ENCODE data around the gene BTLA.
A peak's percentile ranks its signal among the peaks of the same experiment; 100 is the strongest.
"Not testable (repeated sequence)": the region's sequence is repeated elsewhere in the genome, so short reads cannot be mapped to it uniquely, and the experiment has no call there.

Gene BTLA

GRCh38 chr3:112467539-112467938 is 31.7 kb downstream of the BTLA start:
- no peak overlapping the region for H3K27ac ChIP-seq (ENCODE audit: low read length)
- H3K27me3 ChIP-seq (ENCODE audit: low read depth, low read length): no peaks in the 10 kb centered on the region
- no peak overlapping the region for H3K9ac ChIP-seq (ENCODE audit: low read length)
- no peaks in the 10 kb centered on the region for H3K9me3 ChIP-seq (ENCODE audit: insufficient read depth, low read length)
- H3K79me2 ChIP-seq (ENCODE audit: low read length): no peaks in the 10 kb centered on the region
- TF ChIP-seq EZH2phosphoT487 (IDR thresholded peaks at IDR 0.05; ENCODE audit: low read depth): no peak
- peak; percentile 11 for TF ChIP-seq CTCF (IDR thresholded peaks at IDR 0.05; ENCODE audit: low read depth, low read length)
- no peak overlapping the region for H3K4me2 ChIP-seq (ENCODE audit: low read length)
- H3K4me1 ChIP-seq (ENCODE audit: low read length): peaks cover 28% of the 10 kb centered on the region
- peaks cover 4% of the 10 kb centered on the region for H3K36me3 ChIP-seq (replicated peaks; ENCODE audit: low read depth, low read length)
- H4K20me1 ChIP-seq (ENCODE audit: insufficient read depth, low read length): no peaks in the 10 kb centered on the region
- no peak overlapping the region for H2AFZ ChIP-seq (ENCODE audit: low read depth, low read length)
- no peak overlapping the region for H3K4me3 ChIP-seq (ENCODE audit: low read length)

GRCh38 chr3:112466020-112466419 is 33.3 kb downstream of the BTLA start:
- Histone ChIP-seq H3K4me2 (ENCODE audit: low read length) (no peak overlapping the region), H3K4me3 (ENCODE audit: low read length) (no peak overlapping the region), H4K20me1 (ENCODE audit: insufficient read depth, low read length) (no peaks in the 10 kb centered on the region), H3K27ac (ENCODE audit: low read length) (no peak overlapping the region), H3K4me1 (ENCODE audit: low read length) (peaks cover 36% of the 10 kb centered on the region), H3K36me3 (replicated peaks; ENCODE audit: low read depth, low read length) (peaks cover 9% of the 10 kb centered on the region), H3K27me3 (ENCODE audit: low read depth, low read length) (no peaks in the 10 kb centered on the region), H3K9me3 (ENCODE audit: insufficient read depth, low read length) (no peaks in the 10 kb centered on the region), H3K79me2 (ENCODE audit: low read length) (no peaks in the 10 kb centered on the region), H2AFZ (ENCODE audit: low read depth, low read length) (no peak overlapping the region), H3K9ac (ENCODE audit: low read length) (no peak overlapping the region)
- TF ChIP-seq EZH2phosphoT487 (IDR thresholded peaks at IDR 0.05; ENCODE audit: low read depth): no peak
- TF ChIP-seq CTCF (IDR thresholded peaks at IDR 0.05; ENCODE audit: low read depth, low read length): no peak

DNA sequence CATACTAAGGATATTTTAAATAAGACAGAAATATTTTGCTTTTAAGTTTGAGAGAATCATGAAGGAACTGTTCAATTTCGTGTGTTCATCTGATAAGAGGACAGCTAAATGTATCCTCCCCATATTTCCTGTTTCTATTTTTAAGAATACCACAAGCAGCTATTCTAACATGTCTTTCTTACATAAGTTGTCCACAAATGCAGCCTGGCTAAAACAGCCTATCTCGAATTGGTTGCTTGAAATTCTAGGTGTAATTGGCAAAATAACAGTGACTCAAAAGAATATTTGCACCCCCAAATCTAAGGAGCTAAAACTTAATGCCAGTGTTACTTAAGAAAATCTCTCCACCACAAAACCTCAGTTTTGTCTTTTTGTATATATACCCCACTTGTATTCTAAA is 35.0 kb downstream of the BTLA start:
- no peak overlapping the region for H2AFZ ChIP-seq (ENCODE audit: low read depth, low read length)
- no peaks in the 10 kb centered on the region for H4K20me1 ChIP-seq (ENCODE audit: insufficient read depth, low read length)
- H3K4me1 ChIP-seq (ENCODE audit: low read length): peaks cover 54% of the 10 kb centered on the region
- H3K79me2 ChIP-seq (ENCODE audit: low read length): no peaks in the 10 kb centered on the region
- H3K4me2 ChIP-seq (ENCODE audit: low read length): peak overlapping the region; percentile 48
- H3K27me3 ChIP-seq (ENCODE audit: low read depth, low read length): no peaks in the 10 kb centered on the region
- peaks cover 9% of the 10 kb centered on the region for H3K36me3 ChIP-seq (replicated peaks; ENCODE audit: low read depth, low read length)
- H3K4me3 ChIP-seq (ENCODE audit: low read length): peak overlapping the region; percentile 2
- H3K9me3 ChIP-seq (ENCODE audit: insufficient read depth, low read length): no peaks in the 10 kb centered on the region
- TF ChIP-seq EZH2phosphoT487 (IDR thresholded peaks at IDR 0.05; ENCODE audit: low read depth): no peak
- no peak for TF ChIP-seq CTCF (IDR thresholded peaks at IDR 0.05; ENCODE audit: low read depth, low read length)
- no peak overlapping the region for H3K9ac ChIP-seq (ENCODE audit: low read length)
- H3K27ac ChIP-seq (ENCODE audit: low read length): peak overlapping the region; percentile 11

DNA sequence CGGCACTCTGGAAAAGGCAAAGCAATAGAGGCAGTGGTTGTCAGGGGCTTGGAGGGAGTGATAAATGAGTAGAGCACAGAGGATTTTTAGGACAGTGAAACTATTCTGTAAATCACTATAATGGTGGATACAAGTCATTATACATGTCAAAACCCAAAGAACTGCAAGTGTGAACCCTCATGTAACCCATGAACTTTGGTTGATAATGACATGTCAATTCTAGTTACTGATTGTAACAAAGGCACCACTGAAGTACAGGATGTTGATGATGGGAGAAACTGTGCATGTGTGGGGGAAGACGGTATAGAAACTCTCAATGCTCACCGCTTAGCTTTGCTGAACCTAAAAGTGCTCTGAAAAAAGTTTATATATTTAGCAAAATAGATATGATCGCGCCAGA is 36.0 kb downstream of the BTLA start:
- H3K4me2 ChIP-seq (ENCODE audit: low read length): peak overlapping the region; percentile 48; the same call in 1 of the 2 replicates
- TF ChIP-seq CTCF (IDR thresholded peaks at IDR 0.05; ENCODE audit: low read depth, low read length) (no peak), EZH2phosphoT487 (IDR thresholded peaks at IDR 0.05; ENCODE audit: low read depth) (no peak)
- no peak overlapping the region for H3K4me3 ChIP-seq (ENCODE audit: low read length)
- peaks cover 9% of the 10 kb centered on the region for H3K36me3 ChIP-seq (replicated peaks; ENCODE audit: low read depth, low read length)
- H3K27ac ChIP-seq (ENCODE audit: low read length): no peak overlapping the region
- no peak overlapping the region for H3K9ac ChIP-seq (ENCODE audit: low read length)
- no peak overlapping the region for H2AFZ ChIP-seq (ENCODE audit: low read depth, low read length)
- no peaks in the 10 kb centered on the region for H3K9me3 ChIP-seq (ENCODE audit: insufficient read depth, low read length)
- peaks cover 55% of the 10 kb centered on the region for H3K4me1 ChIP-seq (ENCODE audit: low read length)
- no peaks in the 10 kb centered on the region for H3K27me3 ChIP-seq (ENCODE audit: low read depth, low read length)
- H3K79me2 ChIP-seq (ENCODE audit: low read length): no peaks in the 10 kb centered on the region
- no peaks in the 10 kb centered on the region for H4K20me1 ChIP-seq (ENCODE audit: insufficient read depth, low read length)

- not testable (repeated sequence) for H4K20me1 ChIP-seq (ENCODE audit: insufficient read depth, low read length); H3K9ac ChIP-seq (ENCODE audit: low read length)
- H3K4me1 ChIP-seq (ENCODE audit: low read length): peaks cover 55% of the 10 kb centered on the region
Observed at GRCh38 chr3:112461787-112462186, 37.5 kb downstream of the BTLA start.

More at GRCh38 chr3:112461787-112462186, 37.5 kb downstream of the BTLA start:
- not testable (repeated sequence) for H3K36me3 ChIP-seq (replicated peaks; ENCODE audit: low read depth, low read length); H3K9me3 ChIP-seq (ENCODE audit: insufficient read depth, low read length); H3K4me3 ChIP-seq (ENCODE audit: low read length); H3K4me2 ChIP-seq (ENCODE audit: low read length); H2AFZ ChIP-seq (ENCODE audit: low read depth, low read length); H3K27me3 ChIP-seq (ENCODE audit: low read depth, low read length); H3K79me2 ChIP-seq (ENCODE audit: low read length)
- peak overlapping the region; percentile 85; the same call in 1 of the 2 replicates for H3K27ac ChIP-seq (ENCODE audit: low read length)
